Central memory CD8-positive, alpha-beta T cell (primary cell): ENCODE measurements around the gene CLCA1.

Experiments
- ATAC-seq: fragments of 150-1000 bp; cut with Tn5 transposase; replicated peaks from 2 replicates; pipeline ENCODE4 v1.10.0; 2022; ENCODE audit warnings: mild to moderate bottlenecking, moderate FRiP score, moderate number of reproducible peaks; ENCODE audit not compliant: poor library complexity, severe bottlenecking; ENCODE audit errors: extremely low read depth
- DNase-seq, 2 donors: peaks; one replicate each; pipeline ENCODE4 v3.0.0; 2021; ENCODE audit warnings: low spot score in 2 of 2
- H3K27ac Mint-ChIP-seq: one replicate; pipeline ENCODE4 v1.8.0; 2022; ENCODE audit warnings: low read depth, mild to moderate bottlenecking, moderate library complexity, mixed read lengths
- H3K27me3 Mint-ChIP-seq: one replicate; pipeline ENCODE4 v1.8.0; 2022; ENCODE audit warnings: mixed read lengths
- H3K36me3 Mint-ChIP-seq: one replicate; pipeline ENCODE4 v1.8.0; 2022; ENCODE audit warnings: mild to moderate bottlenecking, moderate library complexity, mixed read lengths; ENCODE audit not compliant: insufficient read depth
- H3K4me1 Mint-ChIP-seq: one replicate; pipeline ENCODE4 v1.8.0; 2022; ENCODE audit warnings: mixed read lengths
- H3K4me3 Mint-ChIP-seq: one replicate; pipeline ENCODE4 v1.8.0; 2022; ENCODE audit warnings: mild to moderate bottlenecking, moderate library complexity, mixed read lengths
- H3K9me3 Mint-ChIP-seq: one replicate; pipeline ENCODE4 v1.8.0; 2022; ENCODE audit warnings: mixed read lengths

The CLCA1 gene

GRCh38 chr1:86445919-86446318, 22.8 kb upstream of the CLCA1 start:
- no peaks in the 10 kb centered on the region for H3K36me3 Mint-ChIP-seq

GRCh38 chr1:86447198-86447790, 21.4 kb upstream of the CLCA1 start:
- Mint-ChIP-seq H3K36me3 (no peaks in the 10 kb centered on the region), H3K4me1 (no peaks in the 10 kb centered on the region), H3K27ac (no peak overlapping the region), H3K4me3 (no peak overlapping the region), H3K9me3 (no peaks in the 10 kb centered on the region), H3K27me3 (peaks cover 12% of the 10 kb centered on the region)
- ATAC-seq (no peak), DNase-seq (no peak)

More at GRCh38 chr1:86445919-86446318, 22.8 kb upstream of the CLCA1 start:
- Mint-ChIP-seq H3K4me1 (no peaks in the 10 kb centered on the region), H3K4me3 (no peak overlapping the region), H3K27ac (no peak overlapping the region), H3K27me3 (peaks cover 12% of the 10 kb centered on the region), H3K9me3 (no peaks in the 10 kb centered on the region)
- no peak for ATAC-seq
- no peak for DNase-seq

GRCh38 chr1:86448670-86449069, 20.1 kb upstream of the CLCA1 start:
- no peak overlapping the region for H3K27ac Mint-ChIP-seq
- no peaks in the 10 kb centered on the region for H3K9me3 Mint-ChIP-seq
- no peak overlapping the region for H3K4me3 Mint-ChIP-seq
- no peaks in the 10 kb centered on the region for H3K4me1 Mint-ChIP-seq
- no peak for DNase-seq
- no peaks in the 10 kb centered on the region for H3K36me3 Mint-ChIP-seq
- peaks cover 12% of the 10 kb centered on the region for H3K27me3 Mint-ChIP-seq
- ATAC-seq = no peak

- peaks cover 12% of the 10 kb centered on the region for H3K27me3 Mint-ChIP-seq
- ATAC-seq (no peak), DNase-seq (no peak)
- H3K9me3 Mint-ChIP-seq = no peaks in the 10 kb centered on the region
- no peaks in the 10 kb centered on the region for H3K4me1 Mint-ChIP-seq
- no peaks in the 10 kb centered on the region for H3K36me3 Mint-ChIP-seq
- H3K27ac Mint-ChIP-seq = no peak overlapping the region
- no peak overlapping the region for H3K4me3 Mint-ChIP-seq
These were observed 19.6 kb upstream of the CLCA1 start for GRCh38 chr1:86449103-86449502.

GRCh38 chr1:86450847-86451246, 17.9 kb upstream of the CLCA1 start:
- H3K4me1 Mint-ChIP-seq = no peaks in the 10 kb centered on the region
- H3K27ac Mint-ChIP-seq = no peak overlapping the region
- no peaks in the 10 kb centered on the region for H3K36me3 Mint-ChIP-seq
- no peak overlapping the region for H3K4me3 Mint-ChIP-seq
- peaks cover 11% of the 10 kb centered on the region for H3K27me3 Mint-ChIP-seq
- ATAC-seq = no peak
- DNase-seq = no peak
- no peaks in the 10 kb centered on the region for H3K9me3 Mint-ChIP-seq

GRCh38 chr1:86453664-86454063, 15.1 kb upstream of the CLCA1 start:
- no peaks in the 10 kb centered on the region for H3K36me3 Mint-ChIP-seq
- ATAC-seq = no peak

GRCh38 chr1:86455073-86455472, 13.7 kb upstream of the CLCA1 start:
- Mint-ChIP-seq H3K9me3 (no peaks in the 10 kb centered on the region), H3K36me3 (no peaks in the 10 kb centered on the region), H3K4me3 (no peak overlapping the region), H3K4me1 (no peaks in the 10 kb centered on the region), H3K27me3 (peaks cover 19% of the 10 kb centered on the region), H3K27ac (no peak overlapping the region)
- no peak for DNase-seq
- no peak for ATAC-seq

More at GRCh38 chr1:86453664-86454063, 15.1 kb upstream of the CLCA1 start:
- Mint-ChIP-seq H3K9me3 (no peaks in the 10 kb centered on the region), H3K27me3 (peaks cover 19% of the 10 kb centered on the region), H3K4me1 (no peaks in the 10 kb centered on the region), H3K4me3 (no peak overlapping the region), H3K27ac (no peak overlapping the region)
- no peak for DNase-seq

- Mint-ChIP-seq H3K9me3 (no peaks in the 10 kb centered on the region), H3K4me1 (no peaks in the 10 kb centered on the region), H3K27me3 (peaks cover 31% of the 10 kb centered on the region), H3K36me3 (no peaks in the 10 kb centered on the region), H3K4me3 (no peak overlapping the region), H3K27ac (no peak overlapping the region)
- ATAC-seq (no peak), DNase-seq (no peak)
These were observed 7.7 kb upstream of the CLCA1 start for GRCh38 chr1:86460998-86461397.

- H3K4me3 Mint-ChIP-seq = no peak overlapping the region
- H3K9me3 Mint-ChIP-seq = no peaks in the 10 kb centered on the region
- H3K27ac Mint-ChIP-seq = no peak overlapping the region
- H3K36me3 Mint-ChIP-seq = no peaks in the 10 kb centered on the region
- no peak for ATAC-seq
- no peaks in the 10 kb centered on the region for H3K4me1 Mint-ChIP-seq
- H3K27me3 Mint-ChIP-seq = peaks cover 31% of the 10 kb centered on the region
- no peak for DNase-seq
These were observed 7.2 kb upstream of the CLCA1 start for GRCh38 chr1:86461482-86461881.

- Mint-ChIP-seq H3K27me3 (peaks cover 13% of the 10 kb centered on the region), H3K27ac (no peak overlapping the region), H3K4me3 (no peak overlapping the region), H3K36me3 (no peaks in the 10 kb centered on the region), H3K4me1 (no peaks in the 10 kb centered on the region), H3K9me3 (no peaks in the 10 kb centered on the region)
- DNase-seq = no peak
- ATAC-seq = no peak
These were observed 3.9 kb upstream of the CLCA1 start for GRCh38 chr1:86464819-86465218.

GRCh38 chr1:86466109-86466844, 2.5 kb upstream of the CLCA1 start:
- DNase-seq (no peak), ATAC-seq (no peak)
- Mint-ChIP-seq H3K27ac (no peak overlapping the region), H3K4me1 (no peaks in the 10 kb centered on the region), H3K27me3 (peaks cover 21% of the 10 kb centered on the region), H3K4me3 (no peak overlapping the region), H3K36me3 (no peaks in the 10 kb centered on the region), H3K9me3 (no peaks in the 10 kb centered on the region)

GRCh38 chr1:86466986-86467385, 1.7 kb upstream of the CLCA1 start:
- no peak for ATAC-seq
- Mint-ChIP-seq H3K27me3 (peaks cover 23% of the 10 kb centered on the region), H3K9me3 (no peaks in the 10 kb centered on the region), H3K27ac (no peak overlapping the region), H3K4me3 (no peak overlapping the region), H3K4me1 (no peaks in the 10 kb centered on the region), H3K36me3 (no peaks in the 10 kb centered on the region)
- DNase-seq = no peak

GRCh38 chr1:86470859-86471258, 2.1 kb downstream of the CLCA1 start:
- Mint-ChIP-seq H3K4me1 (no peaks in the 10 kb centered on the region), H3K4me3 (no peak overlapping the region), H3K27ac (no peak overlapping the region), H3K9me3 (no peaks in the 10 kb centered on the region), H3K27me3 (peaks cover 31% of the 10 kb centered on the region), H3K36me3 (no peaks in the 10 kb centered on the region)
- DNase-seq (no peak), ATAC-seq (no peak)
